HG03575 (cell line): Measurements from ENCODE around the gene LST1.
"Not testable (repeated sequence)": the region's sequence is repeated elsewhere in the genome, so short reads cannot be mapped to it uniquely, and the experiment has no call there.

Experiments
- ATAC-seq: cut with Tn5 transposase; IDR thresholded peaks from one replicate; pipeline ENCODE4 v1.9.1; 2021; ENCODE audit not compliant: unreplicated experiment, insufficient number of reproducible peaks, low FRiP score; ENCODE audit errors: extremely low read depth

LST1 gene

GRCh38 chr6:31586008-31586407, at the start of gene LST1:
Gene LST1, plus strand, starts transcription at chr6:31586277. Its CDS starts 1,023 bp downstream, at chr6:31587300.
- no peak for ATAC-seq

GRCh38 chr6:31538805-31539400, 47.2 kb upstream of the LST1 start:
- no peak for ATAC-seq

GRCh38 chr6:31540640-31541039, 45.4 kb upstream of the LST1 start:
- no peak for ATAC-seq

GRCh38 chr6:31541059-31541657, 44.9 kb upstream of the LST1 start:
- ATAC-seq, result no peak

- ATAC-seq, result peak; percentile 40
These were observed 44.2 kb upstream of the LST1 start, which contains the start of gene DDX39B for GRCh38 chr6:31541658-31542521. Gene DDX39B, minus strand, starts transcription at chr6:31542003. Its CDS starts 1,471 bp downstream, at chr6:31540532.

- no peak for ATAC-seq
These were observed 42.4 kb upstream of the LST1 start for GRCh38 chr6:31543639-31544038.

- no peak for ATAC-seq
These were observed 41.4 kb upstream of the LST1 start for GRCh38 chr6:31544676-31545075.

GRCh38 chr6:31545291-31545690, 40.8 kb upstream of the LST1 start:
- no peak for ATAC-seq

- no peak for ATAC-seq
These were observed 39.6 kb upstream of the LST1 start, which contains the start of gene ATP6V1G2 for GRCh38 chr6:31546339-31546957. Gene ATP6V1G2, minus strand, starts transcription at chr6:31546608. Its CDS starts 49 bp downstream, at chr6:31546559.

GRCh38 chr6:31546958-31547726, 38.9 kb upstream of the LST1 start, which contains the start of gene NFKBIL1:
Gene NFKBIL1, plus strand, starts transcription at chr6:31547608. Its CDS starts 87 bp downstream, at chr6:31547695.
- ATAC-seq, result no peak

- ATAC-seq, result no peak
These were observed 38.1 kb upstream of the LST1 start for GRCh38 chr6:31547727-31548543.

- ATAC-seq, result no peak
These were observed 37.6 kb upstream of the LST1 start for GRCh38 chr6:31548544-31548873.

- ATAC-seq, result not testable (repeated sequence)
These were observed 34.7 kb upstream of the LST1 start for GRCh38 chr6:31551371-31551770.

- ATAC-seq, result no peak
These were observed 29.8 kb upstream of the LST1 start for GRCh38 chr6:31556307-31556706.

- ATAC-seq, result no peak
These were observed 28.4 kb upstream of the LST1 start for GRCh38 chr6:31557443-31558317.

GRCh38 chr6:31558318-31558625, 27.8 kb upstream of the LST1 start:
- ATAC-seq, result no peak
